Peyer's patch (tissue), 4 donors: ENCODE results near the gene LHFPL2.

Experiments used
- CTCF ChIP-seq, 6 experiments: fragments of 450-650 bp in 4 of 6; fragments of 200-600 bp in 2 of 6; sonication (generic) in 1 of 6; IDR thresholded peaks; one replicate each; pipeline ENCODE4 v1.5.1; 2017 to 2019; ENCODE audit warnings: antibody characterized with exemption in 6 of 6, mild to moderate bottlenecking in 3 of 6, moderate library complexity in 1 of 6
- POLR2A ChIP-seq, 2 donors: fragments of 450-650 bp; IDR thresholded peaks; one replicate each; pipeline ENCODE4 v1.5.1; 2017; ENCODE audit warnings: antibody characterized with exemption in 2 of 2, mild to moderate bottlenecking in 2 of 2, moderate library complexity in 2 of 2

- TF ChIP-seq CTCF (IDR thresholded peaks at IDR 0.05) (no peak), POLR2A (IDR thresholded peaks at IDR 0.05) (no peak)
Observed at GRCh38 chr5:78508186-78508765, 140.3 kb downstream of the LHFPL2 start.
